ENCODE data around the gene NKX2-1.
A peak's percentile ranks its signal among the peaks of the same experiment; 100 is the strongest.

The NKX2-1 gene

DNA sequence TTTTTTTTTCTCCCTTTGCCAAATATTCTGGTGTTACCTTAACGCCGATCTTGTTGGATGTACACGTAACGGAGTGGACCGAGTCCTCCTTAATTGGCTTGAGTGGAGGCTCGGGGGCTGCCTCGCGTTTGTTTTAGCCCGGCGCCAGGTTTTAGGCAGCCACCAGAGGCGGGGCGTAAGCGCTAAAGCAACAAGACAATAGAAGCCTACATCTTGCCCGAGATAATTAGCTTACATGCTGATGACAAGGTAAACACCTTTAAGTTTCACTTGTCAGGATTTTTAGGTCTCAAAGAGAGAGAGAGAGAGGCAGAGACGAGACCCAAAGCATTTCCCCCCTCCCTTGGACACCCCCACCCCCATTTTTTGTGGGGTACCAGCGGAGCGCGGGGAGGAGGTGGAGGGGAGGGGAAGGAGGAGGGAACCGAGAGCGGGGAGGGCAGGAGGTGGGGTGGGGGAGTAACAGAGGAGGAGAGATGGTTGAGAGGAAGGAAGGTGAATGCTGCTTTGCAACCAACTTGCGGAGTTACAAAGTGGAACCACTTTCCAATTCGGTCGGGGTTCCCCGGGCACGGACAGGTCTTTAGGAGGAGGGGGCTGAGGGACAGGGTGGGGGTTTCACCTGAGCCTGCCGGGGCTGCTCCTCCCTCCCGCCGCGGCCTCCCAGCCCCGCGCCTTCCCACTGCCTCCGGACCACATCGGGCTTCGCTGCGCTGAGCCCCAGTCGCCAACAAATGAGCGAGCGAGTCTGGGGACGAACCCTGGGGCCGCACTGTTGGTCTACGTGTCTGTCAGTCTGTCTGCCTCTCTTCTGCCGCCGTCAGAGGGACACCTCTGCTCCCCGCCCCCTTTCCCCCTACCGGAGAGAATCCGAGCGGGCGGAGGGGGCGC, at the start of gene NKX2-1 (continued):
- TF ChIP-seq ZNF624 (tag by site-specific recombination; IDR thresholded peaks at IDR 0.05) (no peak), ZNF610 (tag by site-specific recombination; IDR thresholded peaks at IDR 0.05; ENCODE audit: borderline replicate concordance) (0 out of 2 replicates have a peak, but pooled peaks have one; percentile 28), SCRT2 (tag by site-specific recombination; IDR thresholded peaks at IDR 0.05) (peak; percentile 34; the same call in 1 of the 2 replicates), SP7 (tag by site-specific recombination; IDR thresholded peaks at IDR 0.05) (0 out of 2 replicates have a peak, but pooled peaks have one; percentile 15), ZNF776 (tag by site-specific recombination; IDR thresholded peaks at IDR 0.05; ENCODE audit: borderline replicate concordance) (no peak), ZEB2 (tag by site-specific recombination; IDR thresholded peaks at IDR 0.05) (peak; percentile 50), KLF16 (tag by site-specific recombination; IDR thresholded peaks at IDR 0.05) (peak; percentile 47; the same call in 1 of the 2 replicates), SP2 (tag by site-specific recombination; IDR thresholded peaks at IDR 0.05) (peak; percentile 38), ZBTB20 (tag by site-specific recombination; IDR thresholded peaks at IDR 0.05) (peak; percentile 1; the same call in 1 of the 2 replicates), ZBTB17 (tag by site-specific recombination; IDR thresholded peaks at IDR 0.05) (0 out of 2 replicates have a peak, but pooled peaks have one; percentile 69), ZNF140 (tag by site-specific recombination; IDR thresholded peaks at IDR 0.05) (no peak), ZNF341 (tag by site-specific recombination; IDR thresholded peaks at IDR 0.05; ENCODE audit: low read depth) (peak; percentile 75)
- TF ChIP-seq, protein P1, sequence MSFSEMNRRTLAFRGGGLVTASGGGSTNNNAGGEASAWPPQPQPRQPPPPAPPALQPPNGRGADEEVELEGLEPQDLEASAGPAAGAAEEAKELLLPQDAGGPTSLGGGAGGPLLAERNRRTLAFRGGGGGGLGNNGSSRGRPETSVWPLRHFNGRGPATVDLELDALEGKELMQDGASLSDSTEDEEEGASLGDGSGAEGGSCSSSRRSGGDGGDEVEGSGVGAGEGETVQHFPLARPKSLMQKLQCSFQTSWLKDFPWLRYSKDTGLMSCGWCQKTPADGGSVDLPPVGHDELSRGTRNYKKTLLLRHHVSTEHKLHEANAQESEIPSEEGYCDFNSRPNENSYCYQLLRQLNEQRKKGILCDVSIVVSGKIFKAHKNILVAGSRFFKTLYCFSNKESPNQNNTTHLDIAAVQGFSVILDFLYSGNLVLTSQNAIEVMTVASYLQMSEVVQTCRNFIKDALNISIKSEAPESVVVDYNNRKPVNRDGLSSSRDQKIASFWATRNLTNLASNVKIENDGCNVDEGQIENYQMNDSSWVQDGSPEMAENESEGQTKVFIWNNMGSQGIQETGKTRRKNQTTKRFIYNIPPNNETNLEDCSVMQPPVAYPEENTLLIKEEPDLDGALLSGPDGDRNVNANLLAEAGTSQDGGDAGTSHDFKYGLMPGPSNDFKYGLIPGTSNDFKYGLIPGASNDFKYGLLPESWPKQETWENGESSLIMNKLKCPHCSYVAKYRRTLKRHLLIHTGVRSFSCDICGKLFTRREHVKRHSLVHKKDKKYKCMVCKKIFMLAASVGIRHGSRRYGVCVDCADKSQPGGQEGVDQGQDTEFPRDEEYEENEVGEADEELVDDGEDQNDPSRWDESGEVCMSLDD (tag by site-specific recombination; IDR thresholded peaks at IDR 0.05) = peak; percentile 81
- TF ChIP-seq, protein P2, sequence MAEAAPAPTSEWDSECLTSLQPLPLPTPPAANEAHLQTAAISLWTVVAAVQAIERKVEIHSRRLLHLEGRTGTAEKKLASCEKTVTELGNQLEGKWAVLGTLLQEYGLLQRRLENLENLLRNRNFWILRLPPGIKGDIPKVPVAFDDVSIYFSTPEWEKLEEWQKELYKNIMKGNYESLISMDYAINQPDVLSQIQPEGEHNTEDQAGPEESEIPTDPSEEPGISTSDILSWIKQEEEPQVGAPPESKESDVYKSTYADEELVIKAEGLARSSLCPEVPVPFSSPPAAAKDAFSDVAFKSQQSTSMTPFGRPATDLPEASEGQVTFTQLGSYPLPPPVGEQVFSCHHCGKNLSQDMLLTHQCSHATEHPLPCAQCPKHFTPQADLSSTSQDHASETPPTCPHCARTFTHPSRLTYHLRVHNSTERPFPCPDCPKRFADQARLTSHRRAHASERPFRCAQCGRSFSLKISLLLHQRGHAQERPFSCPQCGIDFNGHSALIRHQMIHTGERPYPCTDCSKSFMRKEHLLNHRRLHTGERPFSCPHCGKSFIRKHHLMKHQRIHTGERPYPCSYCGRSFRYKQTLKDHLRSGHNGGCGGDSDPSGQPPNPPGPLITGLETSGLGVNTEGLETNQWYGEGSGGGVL (tag by site-specific recombination; IDR thresholded peaks at IDR 0.05) = peak; percentile 93

DNA sequence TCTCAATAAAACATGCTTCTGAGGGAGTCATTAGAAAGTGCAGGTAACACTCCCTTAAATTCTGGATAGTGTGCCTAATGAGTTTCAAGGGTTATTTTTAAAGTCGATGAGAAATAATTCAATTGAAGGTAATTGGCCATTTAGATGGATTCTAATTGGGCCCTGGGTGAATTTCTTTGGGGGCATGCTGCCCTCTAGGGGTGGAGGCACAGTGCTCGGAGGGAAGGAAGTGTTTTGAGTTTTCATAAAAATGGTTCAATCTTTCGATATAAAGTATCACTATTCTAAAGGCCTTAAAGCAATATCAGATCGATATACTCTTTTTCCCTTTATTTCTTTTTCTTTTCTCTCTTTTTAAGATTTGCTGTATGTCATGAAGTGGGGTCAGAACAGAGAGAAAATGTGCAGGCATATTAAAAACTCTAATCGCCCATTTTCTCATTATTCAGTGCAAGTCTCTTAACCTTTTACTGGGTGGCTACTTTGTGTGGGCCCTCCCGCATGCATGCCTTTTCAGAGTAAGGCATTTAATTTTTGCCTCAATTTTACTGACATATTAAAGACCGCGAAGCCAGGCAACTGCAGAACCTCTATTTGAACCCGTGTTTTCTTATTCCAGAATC, 36.9 kb upstream of the NKX2-1 start:
- no peak overlapping the region for H3K27ac ChIP-seq (ENCODE audit: extremely low read depth, low read depth, low read length)
- no peak overlapping the region for H3K4me3 ChIP-seq (ENCODE audit: low read depth, low read length)
- H3K9me3 ChIP-seq (ENCODE audit: control insufficient read depth, insufficient read depth, low read depth, low read length) = no peaks in the 10 kb centered on the region
- ChIA-PET CTCF (interaction anchor here (0.6 to 7.3 kb wide), 19 partner anchors 9 to 671 kb away, joined by 3 to 81 read pairs (median 4); no protein-coding TSS in a partner anchor), POLR2A (no interaction called here)
- TF ChIP-seq ZNF654 (tag by site-specific recombination; IDR thresholded peaks at IDR 0.05; ENCODE audit: low read depth) = peak; percentile 44; the same call in 1 of the 2 replicates
- TF ChIP-seq, protein P3, sequence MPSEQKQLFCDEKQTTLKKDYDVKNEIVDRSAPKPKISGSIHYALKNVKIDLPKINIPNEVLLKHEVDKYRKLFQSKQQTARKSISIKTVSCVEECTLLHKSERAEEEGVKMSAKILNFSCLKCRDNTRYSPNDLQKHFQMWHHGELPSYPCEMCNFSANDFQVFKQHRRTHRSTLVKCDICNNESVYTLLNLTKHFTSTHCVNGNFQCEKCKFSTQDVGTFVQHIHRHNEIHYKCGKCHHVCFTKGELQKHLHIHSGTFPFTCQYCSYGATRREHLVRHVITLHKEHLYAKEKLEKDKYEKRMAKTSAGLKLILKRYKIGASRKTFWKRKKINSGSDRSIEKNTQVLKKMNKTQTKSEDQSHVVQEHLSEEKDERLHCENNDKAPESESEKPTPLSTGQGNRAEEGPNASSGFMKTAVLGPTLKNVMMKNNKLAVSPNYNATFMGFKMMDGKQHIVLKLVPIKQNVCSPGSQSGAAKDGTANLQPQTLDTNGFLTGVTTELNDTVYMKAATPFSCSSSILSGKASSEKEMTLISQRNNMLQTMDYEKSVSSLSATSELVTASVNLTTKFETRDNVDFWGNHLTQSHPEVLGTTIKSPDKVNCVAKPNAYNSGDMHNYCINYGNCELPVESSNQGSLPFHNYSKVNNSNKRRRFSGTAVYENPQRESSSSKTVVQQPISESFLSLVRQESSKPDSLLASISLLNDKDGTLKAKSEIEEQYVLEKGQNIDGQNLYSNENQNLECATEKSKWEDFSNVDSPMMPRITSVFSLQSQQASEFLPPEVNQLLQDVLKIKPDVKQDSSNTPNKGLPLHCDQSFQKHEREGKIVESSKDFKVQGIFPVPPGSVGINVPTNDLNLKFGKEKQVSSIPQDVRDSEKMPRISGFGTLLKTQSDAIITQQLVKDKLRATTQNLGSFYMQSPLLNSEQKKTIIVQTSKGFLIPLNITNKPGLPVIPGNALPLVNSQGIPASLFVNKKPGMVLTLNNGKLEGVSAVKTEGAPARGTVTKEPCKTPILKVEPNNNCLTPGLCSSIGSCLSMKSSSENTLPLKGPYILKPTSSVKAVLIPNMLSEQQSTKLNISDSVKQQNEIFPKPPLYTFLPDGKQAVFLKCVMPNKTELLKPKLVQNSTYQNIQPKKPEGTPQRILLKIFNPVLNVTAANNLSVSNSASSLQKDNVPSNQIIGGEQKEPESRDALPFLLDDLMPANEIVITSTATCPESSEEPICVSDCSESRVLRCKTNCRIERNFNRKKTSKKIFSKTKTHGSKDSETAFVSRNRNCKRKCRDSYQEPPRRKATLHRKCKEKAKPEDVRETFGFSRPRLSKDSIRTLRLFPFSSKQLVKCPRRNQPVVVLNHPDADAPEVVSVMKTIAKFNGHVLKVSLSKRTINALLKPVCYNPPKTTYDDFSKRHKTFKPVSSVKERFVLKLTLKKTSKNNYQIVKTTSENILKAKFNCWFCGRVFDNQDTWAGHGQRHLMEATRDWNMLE (tag by site-specific recombination; conservative IDR thresholded peaks at IDR 0.05; ENCODE audit: low read depth) = no peak
- no peaks in the 10 kb centered on the region for H3K4me1 ChIP-seq (ENCODE audit: control insufficient read depth, insufficient read depth, low read length)
- no peaks in the 10 kb centered on the region for H3K36me3 ChIP-seq (ENCODE audit: control insufficient read depth in 2 of 2, insufficient read depth in 1 of 2, low read length in 2 of 2)
